ENCODE measurements around the gene AZI2.

The AZI2 gene

GRCh38 chr3:28294667-28295413 lies 53.8 kb downstream of the AZI2 start:
- CTCF ChIA-PET, result no interaction called here
- Histone ChIP-seq H3K4me3 (ENCODE audit: low read depth, low read length) (no peak overlapping the region), H3K4me1 (ENCODE audit: control insufficient read depth, insufficient read depth, low read length) (no peaks in the 10 kb centered on the region), H3K36me3 (ENCODE audit: control insufficient read depth in 2 of 2, insufficient read depth in 1 of 2, low read length in 2 of 2) (peaks cover 0 to 5% of the 10 kb centered on the region in 2 experiments; a peak in 1 of 3 replicates), H3K9me3 (ENCODE audit: control insufficient read depth, insufficient read depth, low read depth, low read length) (no peaks in the 10 kb centered on the region), H3K27ac (ENCODE audit: extremely low read depth, low read depth, low read length) (no peak overlapping the region)
- TF ChIP-seq ZNF169 (tag by site-specific recombination; IDR thresholded peaks at IDR 0.05) (no peak), ZBTB44 (tag by site-specific recombination; IDR thresholded peaks at IDR 0.05) (no peak), FEZF1 (tag by site-specific recombination; IDR thresholded peaks at IDR 0.05) (no peak), ZNF48 (tag by site-specific recombination; IDR thresholded peaks at IDR 0.05) (no peak), IKZF3 (tag by site-specific recombination; IDR thresholded peaks at IDR 0.05) (no peak), ZNF707 (tag by site-specific recombination; IDR thresholded peaks at IDR 0.05) (no peak)
- POLR2A ChIA-PET, result no interaction called here

GRCh38 chr3:28292622-28293021 lies 56.0 kb downstream of the AZI2 start:
- Histone ChIP-seq H3K9me3 (ENCODE audit: control insufficient read depth, insufficient read depth, low read depth, low read length) (no peaks in the 10 kb centered on the region), H3K4me3 (ENCODE audit: low read depth, low read length) (no peak overlapping the region), H3K27ac (ENCODE audit: extremely low read depth, low read depth, low read length) (no peak overlapping the region), H3K4me1 (ENCODE audit: control insufficient read depth, insufficient read depth, low read length) (no peaks in the 10 kb centered on the region), H3K36me3 (ENCODE audit: control insufficient read depth in 2 of 2, insufficient read depth in 1 of 2, low read length in 2 of 2) (peaks cover 0 to 5% of the 10 kb centered on the region in 2 experiments; a peak in 1 of 3 replicates)
- POLR2A ChIA-PET, result no interaction called here
- CTCF ChIA-PET, result interaction anchor here (0.6 to 1.0 kb wide), 4 partner anchors 9 to 581 kb away, joined by 3 read pairs; no protein-coding TSS in a partner anchor
- no peak for TF ChIP-seq BCL6B (tag by site-specific recombination; IDR thresholded peaks at IDR 0.05)
- TF ChIP-seq GLIS2 (tag by site-specific recombination; IDR thresholded peaks at IDR 0.05), result no peak

- no peaks in the 10 kb centered on the region for H3K4me1 ChIP-seq (ENCODE audit: control insufficient read depth, insufficient read depth, low read length)
- no peak overlapping the region for H3K4me3 ChIP-seq (ENCODE audit: low read depth, low read length)
- CTCF ChIA-PET, result no interaction called here
- POLR2A ChIA-PET, result no interaction called here
- H3K9me3 ChIP-seq (ENCODE audit: control insufficient read depth, insufficient read depth, low read depth, low read length), result no peaks in the 10 kb centered on the region
- no peak overlapping the region for H3K27ac ChIP-seq (ENCODE audit: extremely low read depth, low read depth, low read length)
- peaks cover 0 to 5% of the 10 kb centered on the region in 2 experiments; a peak in 1 of 3 replicates for H3K36me3 ChIP-seq (ENCODE audit: control insufficient read depth in 2 of 2, insufficient read depth in 1 of 2, low read length in 2 of 2)
- TF ChIP-seq ZNF148 (tag by site-specific recombination; IDR thresholded peaks at IDR 0.05; ENCODE audit: borderline replicate concordance), result no peak
- TF ChIP-seq PRDM10 (tag by site-specific recombination; IDR thresholded peaks at IDR 0.05), result no peak
- no peak for TF ChIP-seq KLF9 (tag by site-specific recombination; IDR thresholded peaks at IDR 0.05; ENCODE audit: low read depth)
- TF ChIP-seq ZBTB6 (tag by site-specific recombination; IDR thresholded peaks at IDR 0.05), result no peak
- no peak for TF ChIP-seq ZFHX2 (tag by site-specific recombination; conservative IDR thresholded peaks at IDR 0.05)
- no peak for TF ChIP-seq ZNF747 (tag by site-specific recombination; IDR thresholded peaks at IDR 0.05)
- no peak for TF ChIP-seq EGR2 (tag by site-specific recombination; IDR thresholded peaks at IDR 0.05; ENCODE audit: low read depth)
- no peak for TF ChIP-seq ZNF610 (tag by site-specific recombination; IDR thresholded peaks at IDR 0.05; ENCODE audit: borderline replicate concordance)
- TF ChIP-seq ZFP37 (tag by site-specific recombination; IDR thresholded peaks at IDR 0.05), result no peak
- TF ChIP-seq ZNF704 (tag by site-specific recombination; IDR thresholded peaks at IDR 0.05), result no peak
- TF ChIP-seq ZNF214 (tag by site-specific recombination; IDR thresholded peaks at IDR 0.05; ENCODE audit: borderline replicate concordance), result no peak
Observed at GRCh38 chr3:28291577-28291976, 57.0 kb downstream of the AZI2 start.
